Mesothelial cell of epicardium (in vitro differentiated cells): ENCODE measurements around the gene P4HB. TPM values are rescaled to one million over a fixed set of nuclear protein-coding genes. Genes with fewer than 3 reads are reported as not detected.
A peak's percentile ranks its signal among the peaks of the same experiment; 100 is the strongest.

Experiments used
- DNase-seq, 2 experiments: peaks; one replicate each; pipeline ENCODE4 v3.0.0; 2021; ENCODE audit warnings: low spot score in 2 of 2; ENCODE audit not compliant: unreplicated experiment in 2 of 2
- H3K27ac Mint-ChIP-seq: 2 replicates; pipeline ENCODE4 v1.8.0; 2021; ENCODE audit warnings: mixed read lengths
- H3K27me3 Mint-ChIP-seq: 2 replicates; pipeline ENCODE4 v1.8.0; 2021; ENCODE audit warnings: low read depth, mixed read lengths
- H3K36me3 Mint-ChIP-seq: 2 replicates; pipeline ENCODE4 v1.8.0; 2021; ENCODE audit warnings: mixed read lengths
- H3K4me1 Mint-ChIP-seq: 2 replicates; pipeline ENCODE4 v1.8.0; 2021; ENCODE audit warnings: mixed read lengths
- H3K4me3 Mint-ChIP-seq: 2 replicates; pipeline ENCODE4 v1.8.0; 2021; ENCODE audit warnings: mild to moderate bottlenecking, moderate library complexity, mixed read lengths
- H3K9me3 Mint-ChIP-seq: 2 replicates; pipeline ENCODE4 v1.8.0; 2021; ENCODE audit warnings: mixed read lengths
- CTCF ChIP-seq: fragments of 200-600 bp; sonication (generic); IDR thresholded peaks from one replicate; pipeline ENCODE4 v1.5.0; 2021; ENCODE audit warnings: antibody characterized with exemption; ENCODE audit not compliant: unreplicated experiment
- total RNA-seq: library from RNA; stranded (reverse); gene quantifications from 3 replicates; pipeline ENCODE4 v1.2.1, GENCODE V29; 2021

The P4HB gene
- total RNA-seq, 1 donor from 2014 or later = 433 TPM

DNA sequence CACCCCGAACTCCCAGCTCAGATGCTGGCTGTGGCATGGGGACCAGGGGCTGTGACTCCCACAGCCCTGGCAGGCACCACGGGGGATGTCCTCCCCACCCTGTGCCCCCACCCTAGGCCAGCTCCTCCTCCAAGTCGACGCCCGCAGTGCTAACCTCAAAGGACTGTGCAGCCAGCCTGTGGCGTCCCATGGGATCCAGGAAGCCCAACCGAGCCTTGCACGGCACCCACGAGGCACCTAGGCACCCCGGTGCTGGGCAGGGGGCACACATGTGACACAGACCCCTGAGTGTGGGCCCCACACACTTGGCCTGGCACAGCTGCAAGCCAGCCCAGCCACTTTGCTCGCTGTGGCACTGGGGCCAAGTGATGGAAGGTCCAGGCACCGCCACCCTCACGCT, 52.5 kb downstream of the P4HB start:
- Mint-ChIP-seq H3K36me3 (no peaks in the 10 kb centered on the region), H3K4me1 (peaks cover 4% of the 10 kb centered on the region), H3K9me3 (no peaks in the 10 kb centered on the region), H3K4me3 (no peak overlapping the region), H3K27ac (no peak overlapping the region), H3K27me3 (peaks cover 66% of the 10 kb centered on the region)
- TF ChIP-seq CTCF = no peak
- DNase-seq = no peak

GRCh38 chr17:81807210-81807719, 53.1 kb downstream of the P4HB start:
- DNase-seq = no peak
- no peak for TF ChIP-seq CTCF
- Mint-ChIP-seq H3K27me3 (peaks cover 69% of the 10 kb centered on the region), H3K4me3 (no peak overlapping the region), H3K9me3 (no peaks in the 10 kb centered on the region), H3K27ac (no peak overlapping the region), H3K36me3 (no peaks in the 10 kb centered on the region), H3K4me1 (peaks cover 6% of the 10 kb centered on the region)

DNA sequence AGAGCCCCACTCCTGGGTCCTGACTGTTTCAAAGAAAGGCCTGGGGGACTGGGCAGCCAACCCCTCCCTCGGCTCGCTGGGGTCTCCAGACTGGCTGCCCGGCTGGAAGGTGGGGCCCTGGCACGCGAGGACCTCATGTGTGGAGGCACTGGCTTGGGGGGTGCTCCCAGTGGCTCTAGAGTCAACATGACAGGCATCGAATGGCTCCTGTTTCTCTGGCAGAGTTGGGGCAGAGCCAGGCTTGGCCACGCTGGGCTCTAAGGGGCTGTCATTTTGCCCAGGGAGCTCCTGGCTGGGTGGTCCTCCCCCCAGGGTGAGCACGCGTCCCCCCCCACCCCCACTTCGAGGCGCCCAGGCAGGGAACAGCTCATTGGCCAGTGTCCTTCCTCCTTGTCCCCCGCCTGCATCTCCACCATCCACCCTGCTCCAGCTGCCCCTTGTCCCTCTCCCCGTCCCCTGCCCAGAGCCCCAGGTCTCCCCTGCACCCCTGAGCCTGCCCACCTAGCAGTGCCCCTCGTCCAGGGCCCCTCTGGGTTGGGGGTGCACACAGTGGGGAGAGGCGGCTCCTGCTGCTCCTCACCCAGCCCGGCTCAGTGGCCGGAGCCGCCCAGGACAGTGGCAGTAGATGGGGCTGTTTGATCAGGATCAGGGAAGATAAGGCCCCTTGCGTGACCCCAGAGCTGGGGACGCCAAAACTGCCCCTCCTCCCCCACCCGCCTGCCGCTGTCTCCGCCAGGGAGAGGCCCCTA, 53.7 kb downstream of the P4HB start:
- H3K27ac Mint-ChIP-seq = no peak overlapping the region
- H3K9me3 Mint-ChIP-seq = no peaks in the 10 kb centered on the region
- H3K4me1 Mint-ChIP-seq = peaks cover 6% of the 10 kb centered on the region
- DNase-seq = peak in 1 of 2 experiments; percentile 16
- H3K27me3 Mint-ChIP-seq = peaks cover 75% of the 10 kb centered on the region
- no peak for TF ChIP-seq CTCF
- H3K36me3 Mint-ChIP-seq = no peaks in the 10 kb centered on the region
- no peak overlapping the region for H3K4me3 Mint-ChIP-seq

- no peak for TF ChIP-seq CTCF
- no peaks in the 10 kb centered on the region for H3K36me3 Mint-ChIP-seq
- peak in 1 of 2 experiments; percentile 21 for DNase-seq
- peaks cover 82% of the 10 kb centered on the region for H3K27me3 Mint-ChIP-seq
- no peak overlapping the region for H3K27ac Mint-ChIP-seq
- H3K9me3 Mint-ChIP-seq = no peaks in the 10 kb centered on the region
- H3K4me1 Mint-ChIP-seq = peaks cover 6% of the 10 kb centered on the region
- H3K4me3 Mint-ChIP-seq = no peak overlapping the region
These were observed 54.5 kb downstream of the P4HB start for GRCh38 chr17:81805707-81806460.

DNA sequence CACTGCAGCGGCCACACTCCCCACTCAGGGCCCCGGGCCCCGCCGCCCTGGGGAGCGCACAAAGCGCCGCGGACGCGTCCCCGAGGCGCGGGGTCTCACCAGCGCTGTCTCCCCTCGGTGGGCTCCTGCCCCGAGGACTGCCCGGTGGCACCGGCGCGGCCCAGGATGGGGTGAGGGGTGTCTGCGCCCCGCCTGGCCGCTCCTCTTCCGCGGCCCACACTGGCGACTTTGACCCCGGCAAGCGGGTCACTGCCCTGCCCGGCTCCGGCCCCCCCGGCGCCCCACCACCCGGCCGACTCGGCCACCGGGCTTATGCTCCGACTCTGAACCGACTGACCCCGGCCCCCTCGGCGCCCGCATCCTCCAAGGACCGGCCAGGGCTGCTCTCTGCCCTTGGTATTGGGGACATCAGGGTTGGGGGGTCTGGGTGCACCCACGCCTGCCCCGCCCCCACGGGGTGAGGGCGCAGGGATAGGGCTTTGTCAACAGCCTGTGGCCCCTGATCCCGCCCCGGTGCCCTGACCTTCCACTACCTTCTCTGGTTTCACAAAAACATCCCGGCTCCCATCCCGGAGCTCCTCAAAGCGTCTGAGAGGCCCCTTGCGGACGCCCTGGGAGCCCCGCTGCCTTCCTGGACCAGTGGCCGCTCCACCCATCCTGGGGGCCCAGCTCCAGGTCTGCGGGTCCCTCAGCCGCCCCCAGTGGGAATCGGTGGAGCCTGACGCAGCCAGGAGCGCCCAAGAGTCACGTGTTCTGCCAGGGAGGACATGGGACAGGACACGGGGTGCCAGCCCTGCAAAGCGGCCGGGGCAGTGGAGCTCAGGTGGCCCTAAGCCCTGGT, 55.6 kb downstream of the P4HB start:
- no peak overlapping the region for H3K27ac Mint-ChIP-seq
- H3K27me3 Mint-ChIP-seq = peaks cover 86% of the 10 kb centered on the region
- peak overlapping the region; percentile 51 for H3K4me3 Mint-ChIP-seq
- DNase-seq = peak in 1 of 2 experiments; percentile 16
- no peaks in the 10 kb centered on the region for H3K36me3 Mint-ChIP-seq
- H3K9me3 Mint-ChIP-seq = peaks cover 3% of the 10 kb centered on the region
- no peak for TF ChIP-seq CTCF
- peaks cover 6% of the 10 kb centered on the region for H3K4me1 Mint-ChIP-seq
